HG02759 (cell line): ENCODE results near the gene KCTD4.
"Not testable (repeated sequence)": the region's sequence is repeated elsewhere in the genome, so short reads cannot be mapped to it uniquely, and the experiment has no call there.

Experiments
- ATAC-seq: cut with Tn5 transposase; IDR thresholded peaks from one replicate; pipeline ENCODE4 v1.9.1; 2021; ENCODE audit warnings: mild to moderate bottlenecking, moderate library complexity; ENCODE audit not compliant: unreplicated experiment

KCTD4 gene

GRCh38 chr13:45216193-45216592, 15.3 kb upstream of the KCTD4 start:
- no peak for ATAC-seq

GRCh38 chr13:45215392-45216077, 14.7 kb upstream of the KCTD4 start:
- ATAC-seq, result no peak

GRCh38 chr13:45209229-45209628, 8.4 kb upstream of the KCTD4 start:
- ATAC-seq, result no peak

GRCh38 chr13:45208132-45208531, 7.3 kb upstream of the KCTD4 start:
- no peak for ATAC-seq

- ATAC-seq, result no peak
These were observed 6.5 kb upstream of the KCTD4 start for GRCh38 chr13:45207319-45207718.

- ATAC-seq, result peak; percentile 71
These were observed 5.5 kb upstream of the KCTD4 start for GRCh38 chr13:45206340-45206739.

GRCh38 chr13:45205124-45205523, 4.3 kb upstream of the KCTD4 start:
- no peak for ATAC-seq

GRCh38 chr13:45199711-45200110, 1.1 kb downstream of the KCTD4 start:
- ATAC-seq, result no peak

GRCh38 chr13:45198924-45199323, 1.9 kb downstream of the KCTD4 start:
- ATAC-seq, result no peak

- ATAC-seq, result no peak
These were observed 2.8 kb downstream of the KCTD4 start for GRCh38 chr13:45198041-45198440.

- ATAC-seq, result no peak
These were observed 4.2 kb downstream of the KCTD4 start for GRCh38 chr13:45196622-45197021.

GRCh38 chr13:45196096-45196495, 4.7 kb downstream of the KCTD4 start:
- ATAC-seq, result no peak

GRCh38 chr13:45195421-45195820, 5.4 kb downstream of the KCTD4 start:
- ATAC-seq, result no peak

GRCh38 chr13:45194081-45194939, 6.5 kb downstream of the KCTD4 start:
- no peak for ATAC-seq

GRCh38 chr13:45191874-45192273, 9.0 kb downstream of the KCTD4 start:
- ATAC-seq, result no peak

GRCh38 chr13:45189511-45189910, 11.3 kb downstream of the KCTD4 start:
- ATAC-seq, result not testable (repeated sequence)

GRCh38 chr13:45189077-45189476, 11.8 kb downstream of the KCTD4 start:
- ATAC-seq, result not testable (repeated sequence)

- ATAC-seq, result no peak
These were observed 15.6 kb downstream of the KCTD4 start for GRCh38 chr13:45185286-45185685.

- no peak for ATAC-seq
These were observed 16.2 kb downstream of the KCTD4 start for GRCh38 chr13:45184693-45185092.

GRCh38 chr13:45180713-45181601, 19.9 kb downstream of the KCTD4 start:
- no peak for ATAC-seq

GRCh38 chr13:45180303-45180702, 20.5 kb downstream of the KCTD4 start:
- ATAC-seq, result no peak
